Measurements from ENCODE around the gene OR10A7.
"Not testable (repeated sequence)": the region's sequence is repeated elsewhere in the genome, so short reads cannot be mapped to it uniquely, and the experiment has no call there.

Gene OR10A7

GRCh38 chr12:55220725-55221124 lies at the start of gene OR10A7:
Gene OR10A7 (plus strand): TSS chr12:55221025. CDS start chr12:55221025, 0 bp downstream.
- no peak for DNase-seq (ENCODE audit: low read depth)

GRCh38 chr12:55171445-55171844 lies 49.4 kb upstream of the OR10A7 start:
- DNase-seq (ENCODE audit: low read depth): no peak

- DNase-seq (ENCODE audit: low read depth): not testable (repeated sequence)
Measured at GRCh38 chr12:55171846-55172245, 49.0 kb upstream of the OR10A7 start.

- no peak for DNase-seq (ENCODE audit: low read depth)
Measured at GRCh38 chr12:55172686-55173085, 48.1 kb upstream of the OR10A7 start.

GRCh38 chr12:55173456-55173855 lies 47.4 kb upstream of the OR10A7 start:
- no peak for DNase-seq (ENCODE audit: low read depth)

- no peak for DNase-seq (ENCODE audit: low read depth)
Measured at GRCh38 chr12:55188573-55188972, 32.3 kb upstream of the OR10A7 start.

- DNase-seq (ENCODE audit: low read depth): no peak
Measured at GRCh38 chr12:55188974-55189556, 31.8 kb upstream of the OR10A7 start.

- no peak for DNase-seq (ENCODE audit: low read depth)
Measured at GRCh38 chr12:55194382-55194781, 26.4 kb upstream of the OR10A7 start.

- no peak for DNase-seq (ENCODE audit: low read depth)
Measured at GRCh38 chr12:55226523-55226922, 5.7 kb downstream of the OR10A7 start.

GRCh38 chr12:55227643-55228042 lies 6.8 kb downstream of the OR10A7 start:
- no peak for DNase-seq (ENCODE audit: low read depth)

- no peak for DNase-seq (ENCODE audit: low read depth)
Measured at GRCh38 chr12:55244309-55244708, 23.5 kb downstream of the OR10A7 start, which contains the start of gene OR6C74. Gene OR6C74 (plus strand): TSS chr12:55244609. CDS start chr12:55247288, 2,679 bp downstream.

GRCh38 chr12:55246159-55246558 lies 25.3 kb downstream of the OR10A7 start:
- DNase-seq (ENCODE audit: low read depth): no peak

GRCh38 chr12:55250944-55251343 lies 30.1 kb downstream of the OR10A7 start:
- no peak for DNase-seq (ENCODE audit: low read depth)

- DNase-seq (ENCODE audit: low read depth): no peak
Measured at GRCh38 chr12:55253281-55253680, 32.5 kb downstream of the OR10A7 start.

- DNase-seq (ENCODE audit: low read depth): no peak
Measured at GRCh38 chr12:55256831-55257230, 36.0 kb downstream of the OR10A7 start.

GRCh38 chr12:55258303-55258702 lies 37.5 kb downstream of the OR10A7 start:
- DNase-seq (ENCODE audit: low read depth): no peak

All from stimulated activated CD8-positive, alpha-beta memory T cell treated with anti-CD3 and anti-CD28 coated beads, Interleukin-15, amount 100 ng/mL, for 1 hour (primary cell).